Fibroblast of villous mesenchyme (primary cell): ENCODE data around the gene C3. TPM values are rescaled to one million over a fixed set of nuclear protein-coding genes. Genes with fewer than 3 reads are reported as not detected.
A peak's percentile ranks its signal among the peaks of the same experiment; 100 is the strongest.
"Not testable (repeated sequence)": the region's sequence is repeated elsewhere in the genome, so short reads cannot be mapped to it uniquely, and the experiment has no call there.

Experiments
- DNase-seq: peaks from one replicate; pipeline ENCODE4 v3.0.0-alpha.2; 2010; ENCODE audit warnings: low read depth
- H3K4me3 ChIP-seq: 2 replicates; pipeline ENCODE4 v1.5.1; 2011; ENCODE audit warnings: low read depth, mild to moderate bottlenecking, low read length
- total RNA-seq: library from RNA; depleted of rRNA; stranded (reverse); fragments of >200 nt; gene quantifications from 2 replicates; pipeline ENCODE4 v1.2.3, GENCODE V29; 2012
- TF ChIP-seq, protein P1 (sequence below): IDR thresholded peaks from 2 replicates; pipeline ENCODE4 v1.5.1; 2012; ENCODE audit warnings: low read depth, mild to moderate bottlenecking, low read length; ENCODE audit not compliant: insufficient read depth

C3 gene
- total RNA-seq, 1 donor, result 76.0 TPM

DNA sequence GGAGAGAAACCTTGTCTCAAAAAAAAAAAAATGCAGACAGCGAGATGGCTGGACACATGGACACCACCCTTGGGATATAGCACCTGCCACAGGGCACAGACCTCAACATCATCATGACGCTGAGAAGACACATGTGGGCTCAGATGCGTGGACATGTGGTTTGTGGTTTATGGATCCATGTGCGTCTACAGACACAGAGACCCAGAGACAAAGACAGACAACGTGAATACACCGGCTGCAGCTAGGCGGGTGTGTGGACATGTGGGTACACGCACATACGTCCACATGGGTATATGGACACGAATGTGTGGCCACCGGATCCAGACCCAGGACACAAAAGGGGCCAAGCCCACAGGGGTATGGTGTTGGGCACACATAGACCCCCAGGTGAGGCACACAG lies 51.8 kb downstream of the C3 start:
- TF ChIP-seq, protein P1, sequence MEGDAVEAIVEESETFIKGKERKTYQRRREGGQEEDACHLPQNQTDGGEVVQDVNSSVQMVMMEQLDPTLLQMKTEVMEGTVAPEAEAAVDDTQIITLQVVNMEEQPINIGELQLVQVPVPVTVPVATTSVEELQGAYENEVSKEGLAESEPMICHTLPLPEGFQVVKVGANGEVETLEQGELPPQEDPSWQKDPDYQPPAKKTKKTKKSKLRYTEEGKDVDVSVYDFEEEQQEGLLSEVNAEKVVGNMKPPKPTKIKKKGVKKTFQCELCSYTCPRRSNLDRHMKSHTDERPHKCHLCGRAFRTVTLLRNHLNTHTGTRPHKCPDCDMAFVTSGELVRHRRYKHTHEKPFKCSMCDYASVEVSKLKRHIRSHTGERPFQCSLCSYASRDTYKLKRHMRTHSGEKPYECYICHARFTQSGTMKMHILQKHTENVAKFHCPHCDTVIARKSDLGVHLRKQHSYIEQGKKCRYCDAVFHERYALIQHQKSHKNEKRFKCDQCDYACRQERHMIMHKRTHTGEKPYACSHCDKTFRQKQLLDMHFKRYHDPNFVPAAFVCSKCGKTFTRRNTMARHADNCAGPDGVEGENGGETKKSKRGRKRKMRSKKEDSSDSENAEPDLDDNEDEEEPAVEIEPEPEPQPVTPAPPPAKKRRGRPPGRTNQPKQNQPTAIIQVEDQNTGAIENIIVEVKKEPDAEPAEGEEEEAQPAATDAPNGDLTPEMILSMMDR, result no peak
- no peak for DNase-seq
- H3K4me3 ChIP-seq, result no peak overlapping the region

DNA sequence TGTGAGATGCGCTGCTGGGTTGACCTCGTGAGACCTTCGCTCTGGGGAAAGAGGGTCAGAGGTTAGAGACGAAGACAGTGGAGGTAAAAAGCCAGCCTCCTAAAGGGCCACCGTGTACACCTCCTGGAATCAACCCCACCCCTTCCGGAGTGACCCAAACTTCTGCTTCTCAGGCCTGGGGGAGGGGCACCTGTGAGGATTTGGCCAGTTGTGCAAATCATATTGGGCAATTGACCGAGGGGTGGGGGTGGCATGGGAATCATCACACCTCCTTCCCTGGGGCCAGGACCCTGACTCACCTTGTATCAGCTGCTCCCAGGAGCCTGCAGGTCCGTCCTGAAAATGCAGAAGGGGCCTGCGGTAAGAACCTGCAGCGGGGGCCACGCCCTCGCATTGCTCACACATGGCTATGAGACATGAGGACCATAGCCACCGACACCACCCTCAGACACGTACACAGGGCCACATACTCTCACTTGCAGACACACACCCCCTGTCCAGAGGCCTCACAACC lies 53.3 kb downstream of the C3 start:
- no peak overlapping the region for H3K4me3 ChIP-seq
- no peak for DNase-seq
- TF ChIP-seq, protein P1, result no peak

DNA sequence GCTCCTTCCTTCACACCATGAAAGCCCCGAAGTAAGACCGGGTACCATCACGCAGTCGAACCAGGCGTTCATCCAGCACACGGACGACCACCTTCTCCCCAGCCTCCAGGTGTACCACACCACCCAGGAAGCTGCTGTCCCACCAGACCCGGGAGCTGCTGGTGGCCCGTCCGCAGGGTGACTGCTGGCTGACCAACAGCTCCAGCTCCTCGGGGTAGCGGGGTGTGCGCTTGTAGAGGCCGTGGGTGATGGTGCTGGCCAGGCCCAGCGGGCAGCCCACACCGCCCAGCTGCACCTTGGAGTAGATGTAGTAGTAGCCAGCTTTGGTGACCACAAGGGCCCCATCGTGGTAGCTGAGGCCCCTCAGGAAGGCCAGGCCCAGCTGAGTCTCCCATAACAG lies 55.5 kb downstream of the C3 start:
- TF ChIP-seq, protein P1, result no peak
- DNase-seq, result no peak
- H3K4me3 ChIP-seq, result no peak overlapping the region

DNA sequence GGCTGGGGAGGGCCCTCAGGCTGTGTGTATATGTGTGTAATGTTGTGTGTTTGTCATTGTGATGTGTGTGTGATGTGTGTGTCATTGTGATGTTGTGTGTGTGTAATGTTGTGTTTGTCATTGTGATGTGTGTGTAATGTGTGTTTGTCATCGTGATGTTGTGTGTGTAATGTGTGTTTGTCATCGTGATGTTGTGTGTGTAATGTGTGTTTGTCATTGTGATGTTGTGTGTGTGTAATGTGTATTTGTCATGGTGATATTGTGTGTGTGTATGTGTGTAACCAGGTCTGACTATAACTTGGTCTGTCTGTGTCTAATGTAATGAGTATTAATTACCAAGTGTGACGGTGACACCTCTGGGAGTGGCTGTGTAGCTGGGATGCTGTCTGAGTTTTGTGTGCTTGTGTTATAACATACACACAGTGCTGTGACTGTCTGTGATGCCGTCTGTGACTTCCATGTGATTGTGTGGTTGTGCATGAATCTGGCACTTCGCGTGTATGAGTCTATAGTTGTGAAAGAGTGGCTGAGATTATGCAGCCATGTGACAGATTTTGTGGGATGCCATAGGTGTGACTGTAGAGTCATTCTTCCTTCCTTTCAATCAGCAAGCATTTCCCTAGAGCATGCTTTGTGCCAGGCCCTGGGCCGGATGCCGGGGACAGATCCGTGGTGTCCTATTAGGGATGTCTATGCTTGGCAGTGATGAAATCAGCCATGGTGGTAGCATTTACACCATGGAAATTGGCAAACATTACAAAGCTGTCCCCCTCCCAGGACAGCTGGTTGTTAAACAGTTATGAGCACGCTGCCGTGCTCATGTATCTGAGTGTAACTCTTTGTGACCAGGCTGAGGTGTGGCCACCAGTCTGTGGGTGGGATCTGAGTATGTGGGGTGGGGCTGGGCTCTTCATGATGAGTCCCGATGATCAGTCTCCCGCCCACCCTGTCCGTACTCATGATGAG lies 56.9 kb downstream of the C3 start:
- no peak for DNase-seq
- H3K4me3 ChIP-seq, result no peak overlapping the region
- TF ChIP-seq, protein P1, result no peak

DNA sequence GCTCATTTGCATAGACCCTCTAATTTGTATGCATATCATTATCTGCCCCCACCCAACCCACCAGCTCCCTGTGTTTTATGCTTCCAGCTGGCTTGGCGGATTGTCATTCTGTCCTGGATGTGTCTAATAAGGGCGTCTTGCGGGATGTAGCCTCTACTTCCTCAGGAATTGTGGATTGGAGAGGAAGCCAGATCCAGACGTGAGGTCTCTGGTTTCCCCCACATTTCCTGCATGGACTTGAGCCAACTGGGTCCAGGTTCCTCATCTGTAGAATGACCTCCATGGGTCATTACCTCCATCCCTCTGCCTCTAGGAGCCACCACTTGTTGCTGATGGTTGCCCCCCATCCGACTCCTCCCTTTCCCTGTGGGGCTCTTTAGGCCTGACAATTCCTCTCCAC lies 57.7 kb downstream of the C3 start:
- DNase-seq, result no peak
- TF ChIP-seq, protein P1, result no peak
- no peak overlapping the region for H3K4me3 ChIP-seq

DNA sequence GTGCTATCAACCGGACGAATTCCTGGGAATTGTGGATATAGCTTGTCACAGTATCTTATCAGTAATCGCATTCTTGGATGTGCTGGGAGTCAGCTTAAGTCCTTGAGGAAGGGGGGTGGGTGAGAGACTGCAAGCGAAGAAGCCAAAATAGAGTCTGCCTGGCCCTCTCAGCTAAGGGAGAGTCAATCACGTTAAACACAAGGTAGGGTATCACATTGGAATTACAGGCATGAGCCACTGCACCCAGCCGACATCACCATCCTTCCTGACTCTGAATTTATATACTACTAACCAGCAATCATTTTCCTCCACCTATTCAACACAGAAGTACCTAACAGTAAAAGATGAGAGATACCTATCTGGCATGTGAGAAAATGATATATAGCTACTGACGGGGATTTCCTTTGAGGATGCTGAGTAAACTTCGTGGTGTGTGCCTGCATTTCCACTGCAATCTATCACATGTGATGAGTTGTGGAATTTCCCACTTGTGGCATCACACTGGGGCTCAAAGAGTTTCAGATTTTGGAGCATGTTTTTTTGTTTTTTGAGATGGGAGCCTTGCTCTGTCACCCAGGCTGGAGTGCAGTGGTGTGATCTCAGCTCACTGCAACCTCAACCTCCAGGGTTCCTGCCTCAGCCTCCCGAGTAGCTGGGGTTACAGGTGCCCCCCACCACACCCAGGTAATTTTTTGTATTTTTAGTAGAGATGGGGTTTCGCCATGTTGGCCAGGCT lies 58.8 kb downstream of the C3 start:
- DNase-seq, H3K4me3 ChIP-seq: not testable (repeated sequence)

DNA sequence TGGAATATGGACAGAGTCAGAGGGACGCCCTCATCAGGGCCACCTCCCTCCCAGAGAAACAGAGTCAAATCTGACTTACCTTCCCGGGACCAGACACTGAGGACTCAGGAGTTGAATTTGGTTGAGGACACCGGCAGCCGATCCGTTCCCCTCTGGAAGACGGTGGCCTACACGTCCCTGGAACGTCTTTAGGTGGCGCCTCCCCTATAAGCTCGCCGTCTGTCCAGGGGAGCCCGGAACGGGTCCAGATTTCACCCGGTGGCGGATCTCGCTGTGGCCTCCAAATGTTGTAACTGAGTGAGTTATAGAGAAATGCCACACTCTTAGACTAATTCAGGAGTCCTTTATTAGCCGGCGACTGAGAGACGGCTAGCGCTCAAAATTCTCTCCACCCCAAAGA lies 59.5 kb downstream of the C3 start:
- TF ChIP-seq, protein P1, result no peak
- H3K4me3 ChIP-seq, result no peak overlapping the region
- DNase-seq, result peak; percentile 2

DNA sequence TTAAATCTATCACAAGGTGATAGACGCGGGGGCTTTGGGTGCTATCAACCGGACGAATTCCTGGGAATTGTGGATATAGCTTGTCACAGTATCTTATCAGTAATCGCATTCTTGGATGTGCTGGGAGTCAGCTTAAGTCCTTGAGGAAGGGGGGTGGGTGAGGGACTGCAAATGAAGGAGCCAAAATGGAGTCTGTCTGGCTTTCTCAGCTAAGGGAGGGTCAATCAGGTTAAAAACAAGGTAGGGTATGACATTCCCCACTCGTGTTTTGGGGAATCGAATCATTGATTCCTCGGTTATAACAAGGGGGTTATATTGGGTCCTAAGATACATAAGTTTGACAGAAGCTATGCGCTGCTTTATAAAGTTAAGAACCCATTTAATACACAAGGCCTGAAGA lies 64.1 kb downstream of the C3 start:
- H3K4me3 ChIP-seq, DNase-seq: not testable (repeated sequence)
